Left ventricle myocardium superior (tissue), 1 donor: Measurements from ENCODE around the gene LRG1. TPM values are rescaled to one million over a fixed set of nuclear protein-coding genes. Genes with fewer than 3 reads are reported as not detected.
"Not testable (repeated sequence)": the region's sequence is repeated elsewhere in the genome, so short reads cannot be mapped to it uniquely, and the experiment has no call there.

ENCODE experiments used
- ATAC-seq: fragments of 200-7000 bp; cut with Tn5 transposase; one replicate; pipeline ENCODE4 v1.9.1; 2020; ENCODE audit warnings: mild to moderate bottlenecking, moderate library complexity
- DNase-seq: peaks from one replicate; pipeline ENCODE4 v3.0.0-alpha.2; 2020
- intact Hi-C: fragments of 100-400 bp; cut with micrococcal nuclease; formaldehyde crosslinking; loops from one replicate; pipeline ENCODE4 v1.11.0; 2022
- total RNA-seq: library from RNA; stranded (reverse); fragmentation: NEBNext Ultra II Directional; extraction: Animal tissue kit (Norgen Biotek cat#: 25700); gene quantifications from one replicate; pipeline ENCODE4 v1.2.1, GENCODE V29; 2021
- donor health status: DM: no; HTN: yes; CAD: no; lungs with severe emphysema.

Gene LRG1
- total RNA-seq, 1 donor from 2014 or later = 0.30 TPM

DNA sequence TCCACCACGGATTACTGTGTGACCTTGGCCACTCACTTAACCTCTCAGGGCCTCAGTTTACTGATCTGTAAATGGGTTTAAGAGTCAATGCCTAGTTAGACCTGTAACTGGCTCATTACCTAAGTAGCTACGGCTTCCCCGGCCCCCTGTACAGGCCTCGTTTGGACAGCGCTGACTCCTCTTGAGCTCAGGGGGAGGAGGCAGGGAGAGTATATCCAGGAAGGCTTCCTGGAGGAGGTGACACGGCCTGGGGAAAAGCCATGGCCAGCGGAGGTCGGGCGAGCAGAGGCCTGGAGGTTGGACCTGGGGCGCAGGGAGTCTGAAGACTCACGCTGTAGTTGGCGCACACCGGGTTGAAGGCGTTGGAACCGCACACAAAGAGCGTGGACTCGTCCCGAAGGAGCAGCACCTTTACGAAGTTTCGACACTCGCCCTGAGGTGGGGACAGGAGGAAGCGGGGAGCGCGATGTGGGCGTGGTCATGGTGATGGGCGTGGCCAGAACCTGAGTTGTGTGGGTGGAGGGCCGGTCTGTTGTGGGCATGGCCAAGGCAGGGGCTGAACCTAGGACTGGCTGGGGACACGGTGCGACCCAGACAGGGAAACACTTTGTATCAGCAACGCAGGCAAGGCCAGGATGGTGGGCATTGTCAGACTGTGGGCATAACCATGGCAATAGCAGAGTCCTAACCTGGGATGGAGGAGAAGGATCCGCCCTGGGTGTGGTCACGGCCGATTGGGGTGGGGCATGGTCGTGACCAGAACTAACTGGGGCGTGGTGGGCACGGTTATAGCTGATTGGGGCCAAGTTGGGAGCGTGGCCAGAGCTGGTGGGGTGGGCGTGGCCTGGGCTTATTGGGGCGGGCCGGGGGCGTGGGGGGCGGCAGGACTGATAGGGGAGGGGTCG lies 16.1 kb upstream of the LRG1 start:
- intact Hi-C loops = loop anchor here (5.0 kb wide), 1 partner anchor 81 kb away; the partner anchor contains the start of gene TNFAIP8L1
- DNase-seq (no peak), ATAC-seq (no peak)

- no peak for ATAC-seq
- DNase-seq = no peak
- intact Hi-C loops = loop anchor here (5.0 kb wide), 1 partner anchor 83 kb away; the partner anchor contains the start of gene TNFAIP8L1
Measured at GRCh38 chr19:4554717-4555116, 14.9 kb upstream of the LRG1 start.

GRCh38 chr19:4553775-4554174 lies 13.9 kb upstream of the LRG1 start:
- intact Hi-C loops = no loop called here
- no peak for DNase-seq
- no peak for ATAC-seq

DNA sequence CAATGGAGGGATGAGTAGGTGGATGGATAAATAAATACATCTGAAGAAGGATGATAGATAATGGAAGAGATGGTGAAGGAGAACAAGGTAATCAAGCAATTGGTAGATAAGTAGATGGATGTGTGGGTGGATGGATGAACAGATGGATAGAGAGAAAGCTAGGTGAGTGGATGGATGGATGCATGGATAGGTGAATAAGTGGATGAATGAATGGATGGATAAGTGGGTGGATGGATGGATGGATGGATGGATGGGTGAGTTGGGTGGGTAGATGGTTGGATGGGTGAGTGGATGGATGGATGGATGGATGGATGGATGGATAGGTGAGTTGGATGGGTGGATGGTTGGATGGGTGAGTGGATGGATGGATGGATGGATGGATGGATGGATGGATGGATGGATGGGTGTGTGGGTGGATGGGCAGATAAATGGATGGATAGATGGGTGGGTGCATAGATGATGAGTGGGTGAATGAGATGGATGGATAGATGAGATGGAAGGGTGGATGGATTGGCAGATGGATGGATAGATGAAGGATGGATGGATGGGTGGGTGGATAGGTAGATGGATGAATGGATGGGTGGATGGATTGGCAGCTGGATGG lies 13.4 kb upstream of the LRG1 start:
- no peak for DNase-seq
- ATAC-seq = no peak
- intact Hi-C loops = no loop called here

DNA sequence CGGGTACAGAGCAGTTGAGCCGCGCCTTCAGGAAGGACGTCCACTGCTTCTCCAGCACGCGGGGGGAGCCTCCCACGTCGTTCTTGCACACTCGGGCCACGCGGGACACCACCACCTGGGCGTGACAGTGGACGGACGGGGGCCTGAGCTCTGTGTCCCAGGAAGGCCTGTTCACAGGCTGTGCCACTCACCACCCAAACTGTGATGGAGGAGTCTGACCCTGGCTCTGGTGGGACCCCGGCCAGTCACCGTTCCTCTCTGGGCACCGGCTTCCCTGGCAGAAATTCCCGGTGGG lies 12.6 kb upstream of the LRG1 start:
- DNase-seq = no peak
- ATAC-seq = no peak
- intact Hi-C loops = no loop called here

DNA sequence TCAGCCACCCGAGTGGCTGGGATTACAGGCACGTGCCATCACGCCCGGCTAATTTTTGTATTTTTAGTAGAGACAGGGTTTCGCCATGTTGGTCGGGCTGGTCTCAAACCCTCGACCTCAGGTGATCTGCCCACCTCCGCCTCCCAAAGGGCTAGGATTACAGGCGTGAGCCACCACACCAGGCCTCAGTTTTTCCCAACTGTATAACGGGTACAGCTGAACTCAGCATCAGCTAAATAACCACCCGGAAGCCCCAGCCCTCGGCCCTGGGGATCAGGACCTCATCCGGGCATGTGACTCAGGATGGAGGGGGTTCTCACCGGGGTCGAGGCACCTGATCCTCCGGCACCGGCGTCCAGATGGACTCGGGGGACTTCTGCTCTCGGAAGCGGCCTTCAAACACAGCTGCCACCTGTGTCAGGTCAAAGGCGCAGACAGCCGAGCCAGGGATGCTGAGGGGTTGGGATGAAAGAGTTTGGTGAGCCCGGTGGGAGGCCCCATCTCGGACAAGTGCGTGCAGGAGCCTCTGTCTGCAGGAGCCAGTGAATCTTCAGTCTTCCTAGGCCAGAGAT lies 10.7 kb upstream of the LRG1 start:
- ATAC-seq (no peak), DNase-seq (no peak)
- intact Hi-C loops = no loop called here

DNA sequence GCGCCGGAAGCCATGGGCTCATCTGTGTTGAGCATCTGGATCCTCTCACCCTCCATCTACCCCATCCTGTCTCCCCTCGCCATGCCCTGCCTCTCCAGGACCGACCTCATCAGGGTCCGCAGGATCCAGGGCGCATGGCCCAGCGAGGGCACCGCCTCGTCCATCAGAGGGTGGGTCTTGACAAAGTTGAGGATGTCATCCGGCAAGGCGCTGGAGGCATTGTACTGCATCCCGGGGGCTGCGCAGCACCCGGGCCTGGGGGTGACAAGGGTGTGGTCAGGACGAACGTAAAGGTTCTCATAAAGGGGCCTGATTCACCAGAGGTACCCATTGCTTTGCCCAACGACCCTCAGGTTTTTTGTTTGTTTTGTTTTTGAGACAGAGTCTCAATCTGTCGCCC lies 10.2 kb upstream of the LRG1 start:
- intact Hi-C loops = no loop called here
- no peak for DNase-seq
- ATAC-seq = no peak

- ATAC-seq = no peak
- intact Hi-C loops = no loop called here
- DNase-seq = no peak
Measured at GRCh38 chr19:4548238-4548584, 8.4 kb upstream of the LRG1 start.

- ATAC-seq (peak; percentile 42), DNase-seq (no peak)
- intact Hi-C loops = no loop called here
Measured at GRCh38 chr19:4547303-4548237, 7.7 kb upstream of the LRG1 start.

DNA sequence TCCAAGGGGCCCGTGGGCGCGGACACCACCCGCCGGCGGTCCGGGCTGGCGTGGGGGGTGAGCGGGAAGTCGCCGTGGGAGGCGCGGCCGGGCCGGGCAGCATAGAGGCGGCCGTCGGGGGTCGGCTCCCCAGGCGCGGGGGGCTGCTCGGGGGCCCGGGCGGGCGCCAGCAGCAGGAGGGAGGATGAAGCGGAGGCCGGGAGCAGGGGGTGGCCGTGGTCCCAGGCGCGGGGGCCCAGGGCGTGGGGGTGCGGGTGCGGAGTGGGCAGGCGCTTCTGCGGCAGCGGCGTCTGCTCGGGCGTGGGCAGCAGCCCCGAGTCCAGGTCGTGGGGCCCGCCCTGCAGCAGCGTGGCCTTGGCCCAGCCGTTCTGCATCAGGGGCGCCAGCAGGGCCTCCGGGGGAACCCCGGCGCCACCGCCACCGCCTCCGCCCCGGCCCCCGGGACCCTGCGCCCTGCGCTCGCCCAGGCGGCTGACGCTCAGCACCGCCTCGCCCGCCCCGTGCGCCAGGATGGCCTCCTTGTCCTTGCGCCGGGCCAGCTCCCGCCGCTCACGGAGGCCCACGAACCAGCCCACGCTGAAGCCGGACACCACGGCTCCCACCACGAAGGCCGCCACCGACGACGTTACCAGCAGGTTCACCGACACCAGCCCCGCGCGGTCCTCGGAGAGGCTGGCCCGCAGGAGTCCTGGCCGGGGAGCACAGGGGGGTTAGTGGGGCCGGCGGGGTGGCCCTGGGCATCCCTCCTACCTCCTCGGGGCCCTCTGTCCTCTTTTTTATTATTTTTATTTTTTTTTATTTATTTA lies 4.2 kb upstream of the LRG1 start:
- ATAC-seq (no peak), DNase-seq (no peak)
- intact Hi-C loops = no loop called here

- ATAC-seq = no peak
- intact Hi-C loops = no loop called here
- DNase-seq = no peak
Measured at GRCh38 chr19:4542896-4543841, 3.3 kb upstream of the LRG1 start.

GRCh38 chr19:4541806-4542145 lies 1.9 kb upstream of the LRG1 start:
- DNase-seq, ATAC-seq, intact Hi-C loops: not testable (repeated sequence)

- no peak for ATAC-seq
- intact Hi-C loops = no loop called here
Measured at GRCh38 chr19:4541114-4541805, 1.4 kb upstream of the LRG1 start.

DNA sequence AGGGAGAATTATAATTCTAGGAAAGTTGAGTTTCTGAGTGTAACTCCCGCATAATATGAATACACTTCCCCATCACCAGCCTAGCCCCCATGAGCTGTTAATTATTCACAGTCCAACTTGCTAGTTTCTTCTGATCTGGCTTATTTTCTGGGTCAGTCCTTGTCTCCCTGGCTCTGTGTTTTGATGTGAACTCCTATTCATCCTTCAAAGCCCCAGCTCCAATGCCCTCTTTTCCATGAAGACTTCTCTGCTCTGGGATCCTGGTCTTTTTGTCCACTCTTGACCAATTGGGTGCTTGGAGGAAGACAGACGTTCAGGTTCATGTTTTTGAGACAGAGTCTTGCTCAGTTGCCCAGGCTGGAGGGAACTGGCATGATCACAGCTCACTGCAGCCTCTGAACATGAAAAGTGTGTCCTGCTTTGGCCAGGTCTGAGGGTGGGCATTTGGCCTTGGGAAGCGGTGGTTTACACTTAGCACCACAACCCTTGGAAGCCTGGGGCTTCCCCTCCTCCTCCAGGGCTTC lies 605 bp downstream of the LRG1 start:
- ATAC-seq = no peak
- intact Hi-C loops = no loop called here
- no peak for DNase-seq

More at GRCh38 chr19:4541114-4541805, 1.4 kb upstream of the LRG1 start:
- no peak for DNase-seq

DNA sequence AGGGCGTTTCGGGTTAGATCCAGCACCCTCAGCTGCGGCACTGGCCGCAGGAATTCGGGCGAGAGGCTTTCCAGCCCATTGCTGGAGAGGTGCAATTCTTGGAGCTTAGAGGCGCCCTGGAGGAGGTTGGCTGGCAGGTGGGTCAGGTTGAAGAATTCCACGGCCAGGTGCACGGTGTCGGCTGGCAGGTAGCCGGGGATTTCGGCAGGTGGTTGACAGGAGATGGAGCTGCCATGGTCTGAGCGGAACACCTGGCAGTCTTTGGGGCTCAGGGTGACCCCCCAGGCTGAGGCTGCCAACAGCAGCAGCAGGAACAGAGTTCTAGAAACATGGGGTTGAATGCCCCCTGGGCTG lies 1.3 kb downstream of the LRG1 start:
- ATAC-seq = no peak
- DNase-seq = no peak
- intact Hi-C loops = no loop called here

GRCh38 chr19:4537953-4538600 lies 1.8 kb downstream of the LRG1 start:
- DNase-seq = no peak
- no peak for ATAC-seq
- intact Hi-C loops = no loop called here

DNA sequence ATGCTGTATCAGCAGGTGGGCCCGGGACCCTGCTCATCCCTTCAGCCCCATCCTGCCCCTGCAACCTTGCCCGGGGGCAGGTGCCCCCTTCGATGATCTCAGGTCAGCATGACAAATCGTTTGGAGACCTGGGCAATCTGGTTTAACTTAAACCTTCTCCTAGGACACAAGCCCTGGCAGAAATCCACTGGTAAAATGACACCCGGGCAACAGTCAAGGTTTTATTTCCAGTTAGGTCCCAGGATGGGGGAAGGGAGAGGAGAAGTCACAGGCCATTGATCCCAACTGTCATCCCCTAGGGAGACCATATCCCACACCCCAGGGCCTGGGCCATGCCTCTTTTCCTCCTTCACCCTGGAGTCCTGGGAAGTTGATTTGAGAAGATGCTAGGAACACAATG lies 3.0 kb downstream of the LRG1 start:
- ATAC-seq (peak; percentile 4), DNase-seq (no peak)
- intact Hi-C loops = no loop called here
